Right lobe of liver (tissue), 6 donors: ENCODE measurements around the gene COL5A3. TPM values are rescaled to one million over a fixed set of nuclear protein-coding genes. Genes with fewer than 3 reads are reported as not detected.

Source experiments
- ATAC-seq, 4 donors: fragments of 200-7000 bp; cut with Tn5 transposase; one replicate each; pipeline ENCODE4 v1.9.1; 2020; ENCODE audit warnings: mild to moderate bottlenecking in 4 of 4, moderate library complexity in 4 of 4
- DNase-seq, 3 donors: peaks; one replicate each; pipeline ENCODE4 v3.0.0-alpha.2; 2020
- H3K27ac ChIP-seq, 3 donors: fragments of 200-600 bp; one replicate each; pipeline ENCODE4 v1.8.0; 2022
- H3K27me3 ChIP-seq, 2 donors: fragments of 200-600 bp; one replicate each; pipeline ENCODE4 v1.8.0; 2022
- H3K36me3 ChIP-seq, 4 donors: fragments of 200-600 bp; sonication (generic) in 1 of 4; one replicate each; pipeline versions ENCODE4 v1.5.1 to v1.8.0; 2017 to 2022; ENCODE audit warnings: control low read depth in 1 of 4
- H3K4me1 ChIP-seq, 4 donors: fragments of 200-600 bp; sonication (generic) in 1 of 4; one replicate each; pipeline versions ENCODE4 v1.5.1 to v1.8.0; 2017 to 2022; ENCODE audit warnings: control low read depth in 1 of 4
- H3K4me3 ChIP-seq, 3 donors: fragments of 200-600 bp; one replicate each; pipeline ENCODE4 v1.8.0; 2022
- H3K9me3 ChIP-seq, 4 donors: fragments of 200-600 bp; sonication (generic) in 1 of 4; one replicate each; pipeline versions ENCODE4 v1.5.1 to v1.8.0; 2017 to 2022; ENCODE audit warnings: control low read depth in 1 of 4
- POLR2A ChIP-seq: fragments of 450-650 bp; IDR thresholded peaks from one replicate; pipeline ENCODE4 v1.6.1; 2017; ENCODE audit warnings: antibody characterized with exemption, mild to moderate bottlenecking
- WGBS: methylation state at CpG from one replicate; pipeline ENCODE4 v1.1.6; 2018; ENCODE audit warnings: low coverage, low lambda C conversion rate; ENCODE audit not compliant: insufficient coverage; ENCODE audit errors: missing lambda C conversion rate; 5-methylcytosine and 5-hydroxymethylcytosine counted together
- intact Hi-C, 2 donors: fragments of 100-400 bp; cut with DNase I; formaldehyde crosslinking; loops; one replicate each; pipeline versions ENCODE4 v1.11.2 to v1.14.1; 2022
- long read RNA-seq: library from polyadenylated mRNA; unstranded; transcript quantifications from one replicate; pipeline ENCODE4 v2.0.0, GENCODE V29; 2019
- total RNA-seq, 6 experiments: library from RNA; depleted of rRNA in 2 of 6; stranded (reverse); fragments of >200 nt in 2 of 6; fragmentation: NEBNext Ultra II Directional in 3 of 6; extraction: Animal tissue kit (Norgen Biotek cat#: 25700) in 3 of 6; gene quantifications; one replicate each; pipeline versions ENCODE4 v1.1.0 to v1.2.4, GENCODE V29; 2016 to 2023
- TF ChIP-seq, protein P1 (sequence below), 4 donors: fragments of 200-600 bp in 3 of 4; fragments of 450-650 bp in 1 of 4; IDR thresholded peaks; one replicate each; pipeline versions ENCODE4 v1.5.1 to v1.8.0; 2016 to 2022; ENCODE audit warnings: antibody characterized with exemption in 4 of 4, mild to moderate bottlenecking in 2 of 4
- donor health status: DM: no; HTN: yes; CAD: no.
- donor health status: DM: no; HTN: no; CAD: no.
- donor health status: DM: no; HTN: no; CAD: no.
- donor health status: DM: no; HTN: yes; CAD: no.
- donor health status: DM: no; HTN: yes; CAD: no.

The COL5A3 gene
- 10 to 100 TPM in 2 of 6 experiments, 1 to 10 TPM in 4; 3.3 to 20.2 (median 9.4) TPM for total RNA-seq
- long read RNA-seq, partial matches to known transcripts = 0 of 1 reads
- long read RNA-seq, other reads (novel, unspliced or antisense) = 1 of 1 reads

- no peaks in the 10 kb centered on the region for H3K27me3 ChIP-seq
- peak; percentile 59 to 81 (median 73) for ATAC-seq
- peak within 1 kb of the TSS; percentile 16 to 30 (median 27) for H3K4me3 ChIP-seq
- H3K27ac ChIP-seq = no peak within 1 kb of the TSS
- peak in 2 of 3 donors; percentile 42 to 56 for DNase-seq
- WGBS = 0% methylated on average over 18 of the region's 38 CpGs
- no peaks in the 10 kb centered on the region for H3K9me3 ChIP-seq
- intact Hi-C loops = no loop called here
- H3K36me3 ChIP-seq = no peaks in the 10 kb centered on the region
- H3K4me1 ChIP-seq = no peaks in the 10 kb centered on the region
- TF ChIP-seq POLR2A = no peak
- TF ChIP-seq, protein P1, sequence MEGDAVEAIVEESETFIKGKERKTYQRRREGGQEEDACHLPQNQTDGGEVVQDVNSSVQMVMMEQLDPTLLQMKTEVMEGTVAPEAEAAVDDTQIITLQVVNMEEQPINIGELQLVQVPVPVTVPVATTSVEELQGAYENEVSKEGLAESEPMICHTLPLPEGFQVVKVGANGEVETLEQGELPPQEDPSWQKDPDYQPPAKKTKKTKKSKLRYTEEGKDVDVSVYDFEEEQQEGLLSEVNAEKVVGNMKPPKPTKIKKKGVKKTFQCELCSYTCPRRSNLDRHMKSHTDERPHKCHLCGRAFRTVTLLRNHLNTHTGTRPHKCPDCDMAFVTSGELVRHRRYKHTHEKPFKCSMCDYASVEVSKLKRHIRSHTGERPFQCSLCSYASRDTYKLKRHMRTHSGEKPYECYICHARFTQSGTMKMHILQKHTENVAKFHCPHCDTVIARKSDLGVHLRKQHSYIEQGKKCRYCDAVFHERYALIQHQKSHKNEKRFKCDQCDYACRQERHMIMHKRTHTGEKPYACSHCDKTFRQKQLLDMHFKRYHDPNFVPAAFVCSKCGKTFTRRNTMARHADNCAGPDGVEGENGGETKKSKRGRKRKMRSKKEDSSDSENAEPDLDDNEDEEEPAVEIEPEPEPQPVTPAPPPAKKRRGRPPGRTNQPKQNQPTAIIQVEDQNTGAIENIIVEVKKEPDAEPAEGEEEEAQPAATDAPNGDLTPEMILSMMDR (IDR thresholded peaks at IDR 0.05) = no peak
Measured at GRCh38 chr19:10010247-10010691, at the start of gene COL5A3. Gene COL5A3, minus strand, starts transcription at chr19:10010504. Its CDS starts 119 bp downstream, at chr19:10010385.

- no peaks in the 10 kb centered on the region for H3K27me3 ChIP-seq
- no peaks in the 10 kb centered on the region for H3K4me1 ChIP-seq
- no peak for DNase-seq
- H3K9me3 ChIP-seq = no peaks in the 10 kb centered on the region
- WGBS = 80% methylated on average over 9 of the region's 21 CpGs
- TF ChIP-seq, protein P1 (IDR thresholded peaks at IDR 0.05) = no peak
- no peak for TF ChIP-seq POLR2A
- peak in 2 of 4 donors; percentile 32 to 35 for ATAC-seq
- no peak overlapping the region for H3K4me3 ChIP-seq
- intact Hi-C loops = no loop called here
- H3K36me3 ChIP-seq = no peaks in the 10 kb centered on the region
- H3K27ac ChIP-seq = no peak overlapping the region
Measured at GRCh38 chr19:10052602-10053360, 42.5 kb upstream of the COL5A3 start.

DNA sequence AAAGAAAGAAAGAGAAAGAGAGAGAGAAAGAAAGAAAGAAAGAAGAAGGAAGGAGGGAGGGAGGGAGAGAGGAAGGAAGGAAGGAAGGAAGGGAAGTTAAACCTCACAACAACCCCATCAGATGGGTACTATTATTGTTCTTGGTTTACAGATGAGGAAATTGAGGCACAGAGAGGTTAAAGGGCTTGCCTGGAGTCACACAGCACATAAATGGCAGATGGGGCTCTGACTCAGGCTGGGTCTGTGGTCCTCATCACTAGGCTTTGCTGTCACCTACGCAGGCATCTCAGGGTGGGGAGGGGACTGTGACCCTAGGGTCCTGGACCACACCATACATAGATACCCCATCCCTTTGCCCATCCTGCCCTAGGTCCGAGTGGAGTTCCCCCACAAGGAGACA is 39.3 kb upstream of the COL5A3 start:
- H3K36me3 ChIP-seq = peaks cover 0 to 6% (median 0%) of the 10 kb centered on the region in 4 donors
- DNase-seq = no peak
- H3K27ac ChIP-seq = no peak overlapping the region
- H3K4me1 ChIP-seq = no peaks in the 10 kb centered on the region
- H3K27me3 ChIP-seq = no peaks in the 10 kb centered on the region
- WGBS = no CpG with 5 or more reads among the region's 2 CpGs
- H3K4me3 ChIP-seq = no peak overlapping the region
- intact Hi-C loops = no loop called here
- peak in 1 of 4 donors; percentile 3 for ATAC-seq
- TF ChIP-seq, protein P1 (IDR thresholded peaks at IDR 0.05) = no peak
- TF ChIP-seq POLR2A = no peak
- no peaks in the 10 kb centered on the region for H3K9me3 ChIP-seq

- no peak overlapping the region for H3K4me3 ChIP-seq
- H3K36me3 ChIP-seq = peaks cover 0 to 6% (median 0%) of the 10 kb centered on the region in 4 donors
- WGBS = no CpG with 5 or more reads among the region's 1 CpG
- intact Hi-C loops = no loop called here
- peaks cover 0 to 15% (median 0%) of the 10 kb centered on the region in 4 donors for H3K9me3 ChIP-seq
- no peak for ATAC-seq
- no peaks in the 10 kb centered on the region for H3K4me1 ChIP-seq
- no peak for TF ChIP-seq POLR2A
- TF ChIP-seq, protein P1 (IDR thresholded peaks at IDR 0.05) = no peak
- no peak overlapping the region for H3K27ac ChIP-seq
- DNase-seq = no peak
- H3K27me3 ChIP-seq = no peaks in the 10 kb centered on the region
Measured at GRCh38 chr19:10045371-10045770, 35.1 kb upstream of the COL5A3 start.
